Measurements from ENCODE around the gene PLXNA4. TPM values are rescaled to one million over a fixed set of nuclear protein-coding genes. Genes with fewer than 3 reads are reported as not detected.

Gene PLXNA4
- total and polyA plus RNA-seq, 2 experiments from 2014 or later = 1.9 to 4.8 TPM

DNA sequence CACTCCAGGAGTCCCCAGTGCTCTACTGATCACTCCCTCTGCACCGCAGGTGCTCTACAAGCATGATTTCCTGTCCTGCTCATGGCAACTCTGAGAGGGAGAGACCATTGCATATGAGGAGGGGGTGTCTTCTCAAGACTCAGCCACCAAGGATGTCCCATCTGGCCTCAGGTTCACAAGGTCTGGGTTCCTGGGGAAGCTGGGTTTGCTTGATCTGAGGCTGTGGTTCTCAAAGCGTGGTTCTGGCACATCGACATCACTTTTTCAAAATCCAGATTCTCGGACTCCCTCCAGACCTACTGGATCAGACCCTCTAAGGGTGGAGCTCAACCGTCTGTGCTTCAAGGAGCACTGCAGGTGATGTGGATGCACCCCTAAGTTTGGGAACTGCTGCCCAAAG, 247.5 kb downstream of the PLXNA4 start:
- Histone ChIP-seq H4K20me1 (ENCODE audit: insufficient read depth, poor library complexity, severe bottlenecking) (no peaks in the 10 kb centered on the region), H3K4me3 (no peak overlapping the region), H3K36me3 (replicated peaks; ENCODE audit: insufficient read depth, low read depth) (no peaks in the 10 kb centered on the region), H3K9me2 (replicated peaks; ENCODE audit: insufficient read depth) (no peaks in the 10 kb centered on the region), H3K9me3 (ENCODE audit: low read depth) (no peaks in the 10 kb centered on the region), H3K4me1 (ENCODE audit: insufficient read depth) (no peaks in the 10 kb centered on the region), H3K79me2 (no peaks in the 10 kb centered on the region), H3K27me3 (peaks cover 5% of the 10 kb centered on the region), H3K27ac (no peak overlapping the region), H3K4me2 (no peak overlapping the region), H2AFZ (no peak overlapping the region)
- TF ChIP-seq EZH2phosphoT487 (IDR thresholded peaks at IDR 0.05; ENCODE audit: low read depth, severe bottlenecking, unreplicated experiment) = no peak
- TF ChIP-seq EZH2 (IDR thresholded peaks at IDR 0.05; ENCODE audit: borderline replicate concordance) = no peak
- TF ChIP-seq, protein P1, sequence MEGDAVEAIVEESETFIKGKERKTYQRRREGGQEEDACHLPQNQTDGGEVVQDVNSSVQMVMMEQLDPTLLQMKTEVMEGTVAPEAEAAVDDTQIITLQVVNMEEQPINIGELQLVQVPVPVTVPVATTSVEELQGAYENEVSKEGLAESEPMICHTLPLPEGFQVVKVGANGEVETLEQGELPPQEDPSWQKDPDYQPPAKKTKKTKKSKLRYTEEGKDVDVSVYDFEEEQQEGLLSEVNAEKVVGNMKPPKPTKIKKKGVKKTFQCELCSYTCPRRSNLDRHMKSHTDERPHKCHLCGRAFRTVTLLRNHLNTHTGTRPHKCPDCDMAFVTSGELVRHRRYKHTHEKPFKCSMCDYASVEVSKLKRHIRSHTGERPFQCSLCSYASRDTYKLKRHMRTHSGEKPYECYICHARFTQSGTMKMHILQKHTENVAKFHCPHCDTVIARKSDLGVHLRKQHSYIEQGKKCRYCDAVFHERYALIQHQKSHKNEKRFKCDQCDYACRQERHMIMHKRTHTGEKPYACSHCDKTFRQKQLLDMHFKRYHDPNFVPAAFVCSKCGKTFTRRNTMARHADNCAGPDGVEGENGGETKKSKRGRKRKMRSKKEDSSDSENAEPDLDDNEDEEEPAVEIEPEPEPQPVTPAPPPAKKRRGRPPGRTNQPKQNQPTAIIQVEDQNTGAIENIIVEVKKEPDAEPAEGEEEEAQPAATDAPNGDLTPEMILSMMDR (IDR thresholded peaks at IDR 0.05; ENCODE audit: poor library complexity) = no peak
- 87% methylated on average over 5 of the region's 5 CpGs for WGBS (ENCODE audit: low lambda C conversion rate, missing lambda C conversion rate)
- no peak for DNase-seq (ENCODE audit: low spot score)

DNA sequence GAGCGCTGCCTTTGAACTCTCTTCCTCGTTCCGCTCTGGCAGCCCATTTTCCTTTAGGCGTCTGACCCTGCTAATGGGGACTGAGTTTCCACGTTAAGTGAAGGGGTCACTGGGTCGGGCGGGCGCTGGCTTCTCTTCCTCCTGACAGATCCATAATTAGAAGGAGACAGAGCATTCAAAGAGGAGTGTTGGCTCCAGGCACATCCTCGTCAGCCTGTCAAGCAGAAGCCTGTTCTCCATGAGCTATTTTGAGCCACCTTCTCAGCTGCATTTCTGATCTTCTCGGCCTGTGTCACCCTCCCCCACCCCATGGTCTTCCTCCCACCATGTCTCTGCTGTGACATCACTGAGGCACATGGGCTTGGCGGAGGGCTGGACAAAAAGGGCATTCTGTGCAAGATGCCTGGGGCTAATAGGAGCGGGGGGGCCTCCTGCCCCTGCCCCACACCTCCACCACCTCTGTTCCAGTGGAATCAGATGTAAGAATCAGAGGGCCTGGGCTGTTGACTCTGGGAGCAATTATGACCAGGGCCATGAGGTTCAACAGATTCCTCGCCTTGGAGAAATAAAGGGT, 248.1 kb downstream of the PLXNA4 start:
- no peaks in the 10 kb centered on the region for H4K20me1 ChIP-seq (ENCODE audit: insufficient read depth, poor library complexity, severe bottlenecking)
- no peak overlapping the region for H3K27ac ChIP-seq
- no peak overlapping the region for H3K4me3 ChIP-seq
- H3K9me3 ChIP-seq (ENCODE audit: low read depth) = no peaks in the 10 kb centered on the region
- no peak for DNase-seq (ENCODE audit: low spot score)
- no peak overlapping the region for H3K4me2 ChIP-seq
- no peak overlapping the region for H2AFZ ChIP-seq
- peaks cover 5% of the 10 kb centered on the region for H3K27me3 ChIP-seq
- WGBS (ENCODE audit: low lambda C conversion rate, missing lambda C conversion rate) = 75% methylated on average over 13 of the region's 13 CpGs
- TF ChIP-seq, protein P1 (IDR thresholded peaks at IDR 0.05; ENCODE audit: poor library complexity) = no peak
- TF ChIP-seq EZH2phosphoT487 (IDR thresholded peaks at IDR 0.05; ENCODE audit: low read depth, severe bottlenecking, unreplicated experiment) (no peak), EZH2 (IDR thresholded peaks at IDR 0.05; ENCODE audit: borderline replicate concordance) (no peak)
- no peaks in the 10 kb centered on the region for H3K79me2 ChIP-seq
- H3K36me3 ChIP-seq (replicated peaks; ENCODE audit: insufficient read depth, low read depth) = no peaks in the 10 kb centered on the region
- H3K9me2 ChIP-seq (replicated peaks; ENCODE audit: insufficient read depth) = no peaks in the 10 kb centered on the region
- no peaks in the 10 kb centered on the region for H3K4me1 ChIP-seq (ENCODE audit: insufficient read depth)

DNA sequence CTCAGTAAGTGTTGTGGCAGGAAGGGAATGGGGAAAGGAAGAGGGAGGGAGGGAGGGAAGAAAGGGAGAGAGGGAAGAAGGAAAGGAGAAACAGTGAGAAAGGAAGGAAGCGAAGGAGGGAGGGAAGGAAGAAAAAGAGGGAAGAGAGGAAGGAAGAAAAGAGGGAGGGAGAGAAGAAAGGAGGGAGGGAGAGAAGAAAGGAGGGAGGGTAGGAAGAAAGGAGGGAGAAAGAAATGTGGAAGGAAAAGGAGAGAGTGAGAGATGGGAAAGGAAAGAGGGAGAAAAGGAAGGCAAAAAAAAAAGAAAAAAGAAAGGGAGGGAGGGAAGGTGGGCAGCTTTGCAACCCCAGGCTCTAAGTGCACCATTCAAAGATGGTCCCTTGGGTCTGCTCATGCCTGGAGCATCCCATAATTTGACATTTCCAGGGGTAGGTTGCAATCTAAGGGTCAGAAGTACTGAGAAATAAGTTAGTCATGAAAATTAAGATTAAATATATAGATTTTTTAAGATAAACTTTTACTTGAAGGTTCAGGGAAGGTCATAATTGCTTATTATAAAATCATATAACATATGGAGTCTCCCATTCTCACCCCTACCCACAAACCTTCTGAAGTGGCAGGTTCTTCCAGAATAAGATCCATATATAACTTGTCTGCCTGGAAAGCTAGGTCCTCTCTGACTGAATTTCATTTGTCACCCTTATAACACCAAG, 249.2 kb downstream of the PLXNA4 start:
- Histone ChIP-seq H3K4me1 (ENCODE audit: insufficient read depth) (no peaks in the 10 kb centered on the region), H3K27ac (no peak overlapping the region), H4K20me1 (ENCODE audit: insufficient read depth, poor library complexity, severe bottlenecking) (no peaks in the 10 kb centered on the region), H2AFZ (no peak overlapping the region), H3K27me3 (peaks cover 5% of the 10 kb centered on the region), H3K79me2 (no peaks in the 10 kb centered on the region), H3K4me2 (no peak overlapping the region), H3K4me3 (no peak overlapping the region), H3K9me2 (replicated peaks; ENCODE audit: insufficient read depth) (no peaks in the 10 kb centered on the region), H3K36me3 (replicated peaks; ENCODE audit: insufficient read depth, low read depth) (no peaks in the 10 kb centered on the region), H3K9me3 (ENCODE audit: low read depth) (no peaks in the 10 kb centered on the region)
- TF ChIP-seq EZH2phosphoT487 (IDR thresholded peaks at IDR 0.05; ENCODE audit: low read depth, severe bottlenecking, unreplicated experiment) = no peak
- no peak for TF ChIP-seq EZH2 (IDR thresholded peaks at IDR 0.05; ENCODE audit: borderline replicate concordance)
- TF ChIP-seq, protein P1 (IDR thresholded peaks at IDR 0.05; ENCODE audit: poor library complexity) = no peak
- WGBS (ENCODE audit: low lambda C conversion rate, missing lambda C conversion rate) = no CpG with 5 or more reads among the region's 1 CpG
- no peak for DNase-seq (ENCODE audit: low spot score)

All from hepatocyte (in vitro differentiated cells).